DLD1 (cell line): ENCODE measurements around the gene SUN3.

Experiments
- in situ Hi-C: cut with HindIII; loops from 2 replicates; pipeline ENCODE4 v1.10.0; 2017; ENCODE audit warnings: low sequenced_read_pairs

The SUN3 gene

GRCh38 chr7:48028938-48029337 lies at the start of gene SUN3:
SUN3 (minus strand) TSS chr7:48029107; CDS start chr7:48028938, 169 bp downstream.
- in situ Hi-C loops, result no loop called here

- in situ Hi-C loops, result loop anchor here (25.0 kb wide), 1 partner anchor 91 kb away; the partner anchor contains the start of gene HUS1
Observed at GRCh38 chr7:48078470-48078869, 49.6 kb upstream of the SUN3 start.

- in situ Hi-C loops, result loop anchor here (25.0 kb wide), 1 partner anchor 90 kb away; the partner anchor contains the start of gene HUS1
Observed at GRCh38 chr7:48077423-48077822, 48.5 kb upstream of the SUN3 start.

- in situ Hi-C loops, result no loop called here
Observed at GRCh38 chr7:48074204-48074654, 45.3 kb upstream of the SUN3 start.

GRCh38 chr7:48067475-48067874 lies 38.6 kb upstream of the SUN3 start:
- in situ Hi-C loops, result no loop called here

GRCh38 chr7:48063985-48064384 lies 35.1 kb upstream of the SUN3 start:
- in situ Hi-C loops, result no loop called here

GRCh38 chr7:48059706-48060105 lies 30.8 kb upstream of the SUN3 start:
- in situ Hi-C loops, result no loop called here

- in situ Hi-C loops, result no loop called here
Observed at GRCh38 chr7:48058990-48059389, 30.1 kb upstream of the SUN3 start.

GRCh38 chr7:48053736-48054135 lies 24.8 kb upstream of the SUN3 start:
- in situ Hi-C loops, result no loop called here

- in situ Hi-C loops, result no loop called here
Observed at GRCh38 chr7:48052748-48053147, 23.8 kb upstream of the SUN3 start.

- in situ Hi-C loops, result no loop called here
Observed at GRCh38 chr7:48049850-48050249, 20.9 kb upstream of the SUN3 start.

- in situ Hi-C loops, result no loop called here
Observed at GRCh38 chr7:48048113-48048512, 19.2 kb upstream of the SUN3 start.

- in situ Hi-C loops, result no loop called here
Observed at GRCh38 chr7:48046458-48046857, 17.6 kb upstream of the SUN3 start.

GRCh38 chr7:48045195-48045765 lies 16.4 kb upstream of the SUN3 start:
- in situ Hi-C loops, result no loop called here

GRCh38 chr7:48042636-48043035 lies 13.7 kb upstream of the SUN3 start:
- in situ Hi-C loops, result no loop called here

- in situ Hi-C loops, result no loop called here
Observed at GRCh38 chr7:48042216-48042615, 13.3 kb upstream of the SUN3 start.

GRCh38 chr7:48041653-48041970 lies 12.7 kb upstream of the SUN3 start:
- in situ Hi-C loops, result no loop called here

GRCh38 chr7:48040944-48041652 lies 12.2 kb upstream of the SUN3 start:
- in situ Hi-C loops, result no loop called here

GRCh38 chr7:48038815-48039506 lies 10.1 kb upstream of the SUN3 start:
- in situ Hi-C loops, result no loop called here

- in situ Hi-C loops, result no loop called here
Observed at GRCh38 chr7:48035967-48036478, 7.1 kb upstream of the SUN3 start.

GRCh38 chr7:48035301-48035966 lies 6.5 kb upstream of the SUN3 start, which contains the start of gene C7orf57:
C7orf57 (plus strand) TSS chr7:48035543; CDS start chr7:48036309, 766 bp downstream.
- in situ Hi-C loops, result no loop called here
